K562 (cell line): ENCODE data around the gene GPATCH11.

Experiments
- EP300 ChIP-seq: IDR thresholded peaks from 2 replicates; pipeline ENCODE4 v1.6.1; 2012; ENCODE audit warnings: low read length, improper control_type of control experiment
- GTF2F1 ChIP-seq: IDR thresholded peaks from 2 replicates; pipeline ENCODE4 v1.6.1; 2011; ENCODE audit warnings: low read depth, low read length, improper control_type of control experiment

- TF ChIP-seq EP300: no peak
- no peak for TF ChIP-seq GTF2F1
Measured at GRCh38 chr2:37125416-37125815, 41.1 kb downstream of the GPATCH11 start.
